GM12801 (cell line): ENCODE data around the gene FOXN4.

Experiments used
- TF ChIP-seq, protein P1 (sequence below): IDR thresholded peaks from one replicate; pipeline ENCODE4 v1.5.1; 2011; ENCODE audit warnings: control low read depth; ENCODE audit not compliant: insufficient read length; ENCODE audit errors: extremely low read depth

FOXN4 gene

DNA sequence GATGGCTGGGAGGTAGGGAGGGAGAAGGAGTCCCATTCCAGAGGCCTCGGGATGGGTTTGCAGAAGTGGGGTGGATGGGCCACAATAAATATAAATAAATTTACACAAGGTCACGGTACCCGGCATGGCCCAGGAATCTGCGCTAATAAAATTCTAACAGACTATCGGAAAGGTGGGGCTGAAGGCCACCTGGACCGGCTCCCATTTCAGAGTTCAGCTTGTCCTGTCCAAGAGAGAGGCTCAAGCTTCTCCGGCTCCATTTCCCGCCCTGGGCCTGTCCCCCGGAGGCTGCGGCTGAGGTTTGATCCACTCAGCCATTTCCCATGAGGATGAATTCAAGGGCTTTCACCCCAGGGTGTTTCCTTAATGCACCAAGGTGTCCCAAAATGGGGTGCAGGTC lies 30.2 kb downstream of the FOXN4 start:
- TF ChIP-seq, protein P1, sequence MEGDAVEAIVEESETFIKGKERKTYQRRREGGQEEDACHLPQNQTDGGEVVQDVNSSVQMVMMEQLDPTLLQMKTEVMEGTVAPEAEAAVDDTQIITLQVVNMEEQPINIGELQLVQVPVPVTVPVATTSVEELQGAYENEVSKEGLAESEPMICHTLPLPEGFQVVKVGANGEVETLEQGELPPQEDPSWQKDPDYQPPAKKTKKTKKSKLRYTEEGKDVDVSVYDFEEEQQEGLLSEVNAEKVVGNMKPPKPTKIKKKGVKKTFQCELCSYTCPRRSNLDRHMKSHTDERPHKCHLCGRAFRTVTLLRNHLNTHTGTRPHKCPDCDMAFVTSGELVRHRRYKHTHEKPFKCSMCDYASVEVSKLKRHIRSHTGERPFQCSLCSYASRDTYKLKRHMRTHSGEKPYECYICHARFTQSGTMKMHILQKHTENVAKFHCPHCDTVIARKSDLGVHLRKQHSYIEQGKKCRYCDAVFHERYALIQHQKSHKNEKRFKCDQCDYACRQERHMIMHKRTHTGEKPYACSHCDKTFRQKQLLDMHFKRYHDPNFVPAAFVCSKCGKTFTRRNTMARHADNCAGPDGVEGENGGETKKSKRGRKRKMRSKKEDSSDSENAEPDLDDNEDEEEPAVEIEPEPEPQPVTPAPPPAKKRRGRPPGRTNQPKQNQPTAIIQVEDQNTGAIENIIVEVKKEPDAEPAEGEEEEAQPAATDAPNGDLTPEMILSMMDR: no peak

DNA sequence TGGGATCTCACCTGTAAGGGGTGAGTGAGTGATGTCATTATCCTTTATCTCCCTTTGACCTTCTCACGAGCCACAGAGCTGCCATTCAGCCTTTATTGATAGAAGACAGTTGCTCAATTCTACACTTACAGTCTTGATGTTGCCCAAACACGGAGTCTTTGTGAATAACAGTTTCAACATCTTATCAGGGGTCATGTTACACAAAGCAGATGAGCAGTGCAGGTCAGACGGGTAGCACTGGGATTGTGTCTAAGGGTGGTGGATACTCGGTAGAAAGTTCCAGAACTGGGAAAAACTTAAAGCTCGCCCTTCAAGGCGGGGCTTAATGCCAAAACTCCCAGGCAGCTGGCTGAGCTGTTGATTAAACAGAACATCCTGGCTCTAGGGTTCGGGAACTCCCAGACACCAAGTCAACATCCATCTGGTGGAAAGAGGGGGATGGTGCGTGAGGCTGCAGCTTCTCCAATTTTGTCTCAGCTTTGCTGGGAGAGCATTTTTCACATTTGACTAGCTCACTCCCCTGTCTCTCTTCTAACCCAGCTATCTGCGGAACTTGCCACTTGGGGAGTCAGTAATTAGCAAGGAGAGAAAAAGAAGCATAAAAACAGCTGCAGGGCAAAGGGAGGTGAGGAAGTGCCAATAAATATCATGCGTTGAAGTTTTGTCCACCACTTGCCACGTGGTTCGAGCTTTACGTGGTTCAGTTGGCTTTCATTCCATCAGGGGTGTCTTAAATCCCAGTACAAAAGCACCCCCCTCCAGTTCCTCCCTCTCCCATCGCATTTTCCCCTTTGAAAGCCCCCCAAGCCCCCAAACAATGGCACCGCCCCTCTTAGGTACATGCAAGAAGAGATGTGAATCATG lies 31.0 kb downstream of the FOXN4 start:
- TF ChIP-seq, protein P1: no peak

DNA sequence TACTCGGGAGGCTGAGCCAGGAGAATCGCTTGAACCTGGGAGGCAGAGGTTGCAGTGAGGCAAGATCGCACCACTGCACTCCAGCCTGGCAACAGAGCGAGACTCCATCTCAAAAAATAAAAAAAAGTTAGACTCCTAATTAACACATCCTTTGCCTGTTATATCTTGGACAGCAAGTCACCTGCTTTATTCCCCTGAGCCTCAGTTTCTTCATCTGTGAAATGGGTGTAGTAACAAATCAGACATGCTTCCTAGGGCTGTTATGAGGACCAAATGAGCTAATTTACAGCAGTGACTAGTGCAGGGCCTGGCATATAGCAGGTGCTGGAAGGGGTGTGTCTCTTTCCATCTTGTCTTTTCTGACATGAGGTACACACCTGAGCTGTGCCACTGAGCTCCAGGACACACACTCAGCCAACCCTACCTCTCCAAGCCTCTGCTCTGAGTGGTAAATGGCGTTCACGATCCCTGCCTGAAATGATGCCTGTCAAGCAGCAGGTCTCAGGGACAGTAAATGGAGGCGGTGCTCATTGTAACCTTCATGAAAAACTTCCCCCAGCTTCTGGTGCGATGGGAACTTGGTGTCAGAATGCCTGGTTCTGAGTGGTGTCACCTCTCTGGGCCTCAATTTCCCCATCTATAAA lies 31.7 kb downstream of the FOXN4 start:
- TF ChIP-seq, protein P1: no peak

DNA sequence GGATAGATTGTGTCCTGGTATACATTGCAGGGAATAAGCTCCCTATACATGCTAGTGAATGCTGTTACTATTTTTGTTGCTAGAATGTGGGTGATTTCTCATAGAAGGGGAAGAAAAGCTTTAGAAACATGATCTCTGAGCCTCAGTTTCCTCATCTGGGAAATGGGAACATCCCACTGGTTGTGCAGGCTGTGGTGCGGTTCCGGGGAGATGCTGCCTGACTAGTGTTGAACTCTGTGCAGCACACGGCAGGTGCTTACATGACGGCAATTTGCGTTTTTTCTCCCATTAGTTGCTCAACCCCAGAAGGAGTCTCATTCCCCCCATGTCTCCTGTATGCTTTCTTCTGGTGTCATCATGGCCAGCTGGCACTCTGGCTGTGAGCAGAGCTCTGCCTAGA lies 32.9 kb downstream of the FOXN4 start:
- TF ChIP-seq, protein P1: no peak

DNA sequence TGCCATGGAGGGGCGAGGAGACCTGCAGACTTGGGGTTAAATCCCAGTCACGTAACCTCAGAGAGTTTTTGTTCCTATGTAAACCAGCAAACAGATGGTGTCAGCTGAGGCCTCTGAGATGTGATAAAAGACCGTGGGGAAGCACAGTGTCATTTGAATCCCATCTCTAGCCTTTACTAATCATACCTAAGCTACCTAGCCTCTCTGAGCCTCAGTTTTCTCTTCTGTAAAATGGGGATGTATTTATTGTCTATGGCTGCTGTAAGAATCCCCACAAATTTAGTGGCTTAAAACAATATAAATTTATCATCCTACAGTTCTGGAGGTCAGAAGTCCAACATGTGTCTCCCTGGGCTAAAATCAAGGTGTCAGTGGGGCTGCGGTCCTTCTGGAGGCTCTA lies 33.9 kb downstream of the FOXN4 start:
- TF ChIP-seq, protein P1: no peak

DNA sequence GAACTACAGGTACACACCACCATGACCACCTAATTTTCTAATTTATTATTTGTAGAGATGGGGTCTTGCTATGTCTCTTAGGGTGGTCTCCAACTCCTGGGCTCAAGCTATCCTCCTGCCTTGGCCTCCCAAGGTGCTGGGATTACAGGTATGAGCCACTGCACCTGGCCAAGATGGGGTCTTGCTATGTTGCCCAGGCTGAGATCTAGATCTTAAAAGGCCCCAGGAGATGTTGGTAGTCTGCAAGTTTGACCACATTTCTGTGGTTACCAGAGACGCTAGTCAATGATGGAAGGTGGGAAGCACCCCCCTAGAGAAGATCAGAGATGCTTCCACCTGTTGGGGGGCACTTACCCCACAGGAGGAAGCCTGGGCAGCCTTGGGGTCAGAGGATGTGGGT lies 34.7 kb downstream of the FOXN4 start:
- TF ChIP-seq, protein P1: no peak

DNA sequence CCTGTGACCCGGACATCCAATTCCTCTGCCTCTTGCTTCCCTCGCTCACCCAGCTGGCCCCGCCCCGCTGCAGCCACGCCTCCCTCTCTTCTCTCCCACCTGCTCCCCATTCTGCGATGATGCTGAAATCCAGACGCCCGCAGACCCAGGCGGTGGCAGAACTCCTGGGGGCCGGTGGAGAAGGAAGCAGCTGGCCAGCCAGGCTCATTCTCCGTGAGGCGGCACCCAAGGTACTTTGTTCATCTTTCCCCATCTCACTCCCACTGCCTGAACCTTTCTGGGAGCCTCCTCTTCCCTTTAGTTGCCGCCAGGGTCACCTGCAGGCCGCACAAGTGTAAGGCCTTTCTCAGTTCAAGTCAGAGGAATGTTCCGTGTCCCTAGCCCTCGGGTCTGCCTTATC lies 35.7 kb downstream of the FOXN4 start:
- TF ChIP-seq, protein P1: no peak
